Central memory CD8-positive, alpha-beta T cell (primary cell): ENCODE measurements around the gene MND1.
A peak's percentile ranks its signal among the peaks of the same experiment; 100 is the strongest.

ENCODE experiments used
- ATAC-seq: fragments of 150-1000 bp; cut with Tn5 transposase; replicated peaks from 2 replicates; pipeline ENCODE4 v1.10.0; 2022; ENCODE audit warnings: mild to moderate bottlenecking, moderate FRiP score, moderate number of reproducible peaks; ENCODE audit not compliant: poor library complexity, severe bottlenecking; ENCODE audit errors: extremely low read depth
- DNase-seq, 2 donors: peaks; one replicate each; pipeline ENCODE4 v3.0.0; 2021; ENCODE audit warnings: low spot score in 2 of 2
- H3K27ac Mint-ChIP-seq: one replicate; pipeline ENCODE4 v1.8.0; 2022; ENCODE audit warnings: low read depth, mild to moderate bottlenecking, moderate library complexity, mixed read lengths
- H3K27me3 Mint-ChIP-seq: one replicate; pipeline ENCODE4 v1.8.0; 2022; ENCODE audit warnings: mixed read lengths
- H3K36me3 Mint-ChIP-seq: one replicate; pipeline ENCODE4 v1.8.0; 2022; ENCODE audit warnings: mild to moderate bottlenecking, moderate library complexity, mixed read lengths; ENCODE audit not compliant: insufficient read depth
- H3K4me1 Mint-ChIP-seq: one replicate; pipeline ENCODE4 v1.8.0; 2022; ENCODE audit warnings: mixed read lengths
- H3K4me3 Mint-ChIP-seq: one replicate; pipeline ENCODE4 v1.8.0; 2022; ENCODE audit warnings: mild to moderate bottlenecking, moderate library complexity, mixed read lengths
- H3K9me3 Mint-ChIP-seq: one replicate; pipeline ENCODE4 v1.8.0; 2022; ENCODE audit warnings: mixed read lengths

The MND1 gene, protein sequence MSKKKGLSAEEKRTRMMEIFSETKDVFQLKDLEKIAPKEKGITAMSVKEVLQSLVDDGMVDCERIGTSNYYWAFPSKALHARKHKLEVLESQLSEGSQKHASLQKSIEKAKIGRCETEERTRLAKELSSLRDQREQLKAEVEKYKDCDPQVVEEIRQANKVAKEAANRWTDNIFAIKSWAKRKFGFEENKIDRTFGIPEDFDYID

DNA sequence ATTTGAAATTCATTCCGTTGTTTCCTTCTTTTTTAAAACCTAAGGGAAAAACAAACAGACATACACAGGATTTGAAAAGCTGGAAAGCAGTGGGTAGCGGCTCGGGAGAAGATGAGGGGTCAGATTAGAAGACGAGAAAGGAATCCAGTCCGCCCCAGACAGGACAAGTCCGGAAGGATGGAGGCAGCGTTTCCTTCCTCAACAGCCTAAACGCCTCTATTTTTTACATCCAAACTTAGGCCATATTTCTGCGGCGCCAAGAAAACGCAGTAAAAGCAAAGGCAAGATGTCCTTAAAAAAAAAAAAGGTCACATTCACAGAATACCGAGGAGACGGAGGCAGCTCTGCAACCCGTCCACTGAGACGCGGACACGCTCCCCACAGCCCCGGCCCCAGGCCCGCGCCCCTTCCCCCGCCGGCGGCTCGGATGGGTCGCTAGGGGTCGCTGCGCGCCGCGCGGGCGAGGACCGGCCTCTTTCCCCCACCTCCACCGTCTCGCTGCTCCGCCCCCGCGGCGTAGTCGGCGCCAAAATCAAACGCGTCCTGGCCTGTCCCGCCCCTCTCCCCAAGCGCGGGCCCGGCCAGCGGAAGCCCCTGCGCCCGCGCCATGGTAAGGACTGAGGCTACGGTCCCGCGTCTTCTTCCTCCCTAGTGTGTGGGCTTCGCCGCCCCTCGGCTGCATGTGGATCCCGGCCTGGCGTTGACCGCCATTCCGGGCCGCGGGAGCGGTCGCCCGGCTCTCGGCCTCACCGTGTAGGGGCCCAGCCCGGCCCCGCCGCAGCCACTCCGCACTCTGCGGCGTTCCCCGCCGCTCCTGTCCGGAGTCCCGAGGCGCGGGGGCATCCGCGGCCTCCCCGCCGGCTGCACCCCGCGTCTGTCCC lies at the start of gene MND1:
MND1 (plus strand) TSS at position 558 of the 881 bp plus-strand sequence; CDS start at position 608, 50 bp downstream.
- peak; percentile 91 for ATAC-seq
- peaks cover 3% of the 10 kb centered on the region for H3K36me3 Mint-ChIP-seq
- peak within 1 kb of the TSS; percentile 85 for H3K4me3 Mint-ChIP-seq
- no peaks in the 10 kb centered on the region for H3K9me3 Mint-ChIP-seq
- DNase-seq = peak; percentile 82 to 91
- H3K4me1 Mint-ChIP-seq = no peaks in the 10 kb centered on the region
- H3K27me3 Mint-ChIP-seq = peaks cover 26% of the 10 kb centered on the region
- H3K27ac Mint-ChIP-seq = no peak within 1 kb of the TSS

DNA sequence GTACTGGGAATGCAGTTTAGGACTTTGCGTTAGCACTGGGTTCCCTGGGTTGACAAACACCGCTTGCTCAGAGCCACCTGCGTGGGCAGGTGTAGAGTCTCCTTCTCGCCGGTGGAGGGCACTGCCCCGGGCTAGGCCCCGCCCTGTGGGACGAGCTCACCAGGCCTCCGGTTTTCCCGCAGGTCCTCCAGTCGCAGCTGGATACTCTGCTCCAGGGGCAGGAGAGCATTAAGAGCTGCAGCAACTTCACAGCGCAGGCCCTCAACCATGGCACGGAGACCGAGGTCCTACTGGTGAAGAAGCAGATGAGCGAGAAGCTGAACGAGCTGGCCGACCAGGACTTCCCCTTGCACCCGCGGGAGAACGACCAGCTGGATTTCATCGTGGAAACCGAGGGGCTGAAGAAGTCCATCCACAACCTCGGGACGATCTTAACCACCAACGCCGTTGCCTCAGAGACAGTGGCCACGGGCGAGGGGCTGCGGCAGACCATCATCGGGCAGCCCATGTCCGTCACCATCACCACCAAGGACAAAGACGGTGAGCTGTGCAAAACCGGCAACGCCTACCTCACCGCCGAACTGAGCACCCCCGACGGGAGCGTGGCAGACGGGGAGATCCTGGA lies 49.2 kb upstream of the MND1 start:
- Mint-ChIP-seq H3K4me1 (no peaks in the 10 kb centered on the region), H3K36me3 (no peaks in the 10 kb centered on the region), H3K9me3 (peaks cover 5% of the 10 kb centered on the region), H3K27ac (no peak overlapping the region), H3K4me3 (no peak overlapping the region), H3K27me3 (peaks cover 35% of the 10 kb centered on the region)
- ATAC-seq = no peak
- no peak for DNase-seq

DNA sequence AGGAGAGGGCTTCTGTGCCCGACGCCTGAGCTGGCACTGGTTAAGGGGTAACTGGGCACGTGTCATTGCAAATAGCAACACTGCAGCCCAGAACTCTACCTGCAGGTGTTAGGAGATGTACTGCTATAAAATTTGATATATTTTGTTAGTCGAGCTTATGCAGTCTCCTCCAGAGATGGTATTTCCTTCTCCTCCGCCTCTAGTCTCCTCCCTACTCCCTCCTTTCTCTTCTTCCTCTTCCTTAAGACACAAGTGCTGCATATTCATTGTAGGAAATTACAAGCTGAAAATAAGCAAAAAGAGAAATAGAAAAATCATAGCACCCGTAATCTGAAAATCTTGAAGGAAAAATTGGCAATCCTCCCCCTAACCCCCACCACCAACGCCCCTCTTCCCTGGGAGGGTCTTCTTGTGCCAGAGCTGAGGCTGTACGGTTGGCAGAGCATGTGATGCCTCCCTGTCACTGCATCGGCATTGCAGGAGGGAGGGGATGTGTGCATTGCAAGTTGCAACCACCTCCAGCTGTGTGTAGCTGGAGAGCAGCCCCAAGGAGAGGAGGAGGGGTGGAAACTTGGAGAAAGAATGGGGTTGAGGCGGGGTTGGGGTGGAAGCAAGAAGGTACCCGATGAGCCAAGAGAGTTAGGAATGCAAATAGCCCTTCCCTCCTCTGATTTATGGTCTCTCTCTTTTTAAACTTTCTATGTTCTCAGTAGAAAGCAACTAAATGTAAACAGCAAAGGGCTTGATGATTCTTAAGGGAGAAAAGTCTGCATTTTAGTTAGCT lies 48.3 kb upstream of the MND1 start:
- Mint-ChIP-seq H3K27ac (no peak overlapping the region), H3K27me3 (peaks cover 35% of the 10 kb centered on the region), H3K4me1 (no peaks in the 10 kb centered on the region), H3K4me3 (no peak overlapping the region), H3K9me3 (peaks cover 5% of the 10 kb centered on the region), H3K36me3 (no peaks in the 10 kb centered on the region)
- DNase-seq = no peak
- no peak for ATAC-seq

DNA sequence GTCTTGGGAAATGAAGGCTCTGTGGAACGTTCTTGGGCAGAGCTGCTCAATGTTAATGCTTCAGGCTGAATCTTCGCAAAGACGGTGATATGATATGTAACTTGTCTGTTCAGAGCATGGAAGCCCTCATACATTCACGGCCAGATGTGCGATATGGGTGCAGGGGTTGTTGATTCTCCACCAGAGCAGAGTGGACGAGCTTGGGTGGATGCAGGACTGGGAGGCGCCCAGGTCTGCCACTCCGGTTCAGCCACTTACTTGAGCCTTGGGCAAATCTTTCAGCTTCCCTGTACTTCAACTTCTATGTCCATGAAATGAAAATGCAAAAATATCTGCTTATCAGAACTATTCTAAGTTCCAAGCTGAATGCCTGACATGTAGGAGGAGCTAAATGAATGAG lies 47.4 kb upstream of the MND1 start:
- Mint-ChIP-seq H3K4me1 (no peaks in the 10 kb centered on the region), H3K9me3 (peaks cover 5% of the 10 kb centered on the region), H3K36me3 (no peaks in the 10 kb centered on the region), H3K27ac (no peak overlapping the region), H3K4me3 (no peak overlapping the region), H3K27me3 (peaks cover 44% of the 10 kb centered on the region)
- DNase-seq (no peak), ATAC-seq (no peak)

DNA sequence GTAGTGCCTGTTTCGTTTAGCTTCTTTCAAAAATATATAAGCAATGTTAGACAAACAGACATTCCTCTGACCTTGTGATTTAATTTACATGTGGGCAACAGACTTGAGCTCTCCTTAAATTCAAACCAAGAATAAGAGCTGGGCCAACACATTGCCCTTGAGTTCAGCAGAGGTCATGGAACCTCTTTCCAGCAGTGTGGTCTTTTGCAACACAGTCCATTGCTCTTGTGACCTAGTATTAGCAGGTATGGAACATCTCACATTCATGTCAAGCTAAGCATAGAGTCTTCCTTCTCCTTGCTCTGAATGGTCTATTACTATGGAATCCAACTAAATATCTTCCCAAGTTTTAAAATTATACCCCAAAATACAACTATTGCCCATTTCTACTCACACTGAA lies 33.7 kb upstream of the MND1 start:
- Mint-ChIP-seq H3K9me3 (no peaks in the 10 kb centered on the region), H3K27me3 (peaks cover 19% of the 10 kb centered on the region), H3K36me3 (no peaks in the 10 kb centered on the region), H3K27ac (no peak overlapping the region), H3K4me3 (no peak overlapping the region), H3K4me1 (no peaks in the 10 kb centered on the region)
- ATAC-seq (no peak), DNase-seq (no peak)

DNA sequence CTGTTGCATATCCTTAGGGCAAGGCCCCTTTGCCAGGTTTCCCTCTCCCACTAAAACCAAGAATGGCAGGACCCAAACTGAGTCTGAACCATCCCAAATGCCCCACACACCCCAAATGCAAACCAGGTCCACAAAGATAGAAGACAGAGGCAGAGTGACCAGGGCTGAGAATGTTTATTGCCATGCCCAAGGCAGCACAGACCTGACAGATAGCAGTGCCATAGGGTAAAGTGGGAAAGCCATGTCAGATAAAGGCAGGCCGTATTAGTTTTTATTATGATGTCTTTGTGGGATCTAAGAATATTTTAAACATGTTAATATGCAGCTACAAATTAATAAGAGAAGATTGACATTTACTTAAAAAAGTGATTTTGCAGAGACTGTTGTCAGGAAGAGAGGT lies 29.6 kb upstream of the MND1 start:
- Mint-ChIP-seq H3K9me3 (no peaks in the 10 kb centered on the region), H3K4me3 (no peak overlapping the region), H3K27ac (no peak overlapping the region), H3K36me3 (no peaks in the 10 kb centered on the region), H3K27me3 (peaks cover 13% of the 10 kb centered on the region), H3K4me1 (no peaks in the 10 kb centered on the region)
- ATAC-seq (no peak), DNase-seq (no peak)

DNA sequence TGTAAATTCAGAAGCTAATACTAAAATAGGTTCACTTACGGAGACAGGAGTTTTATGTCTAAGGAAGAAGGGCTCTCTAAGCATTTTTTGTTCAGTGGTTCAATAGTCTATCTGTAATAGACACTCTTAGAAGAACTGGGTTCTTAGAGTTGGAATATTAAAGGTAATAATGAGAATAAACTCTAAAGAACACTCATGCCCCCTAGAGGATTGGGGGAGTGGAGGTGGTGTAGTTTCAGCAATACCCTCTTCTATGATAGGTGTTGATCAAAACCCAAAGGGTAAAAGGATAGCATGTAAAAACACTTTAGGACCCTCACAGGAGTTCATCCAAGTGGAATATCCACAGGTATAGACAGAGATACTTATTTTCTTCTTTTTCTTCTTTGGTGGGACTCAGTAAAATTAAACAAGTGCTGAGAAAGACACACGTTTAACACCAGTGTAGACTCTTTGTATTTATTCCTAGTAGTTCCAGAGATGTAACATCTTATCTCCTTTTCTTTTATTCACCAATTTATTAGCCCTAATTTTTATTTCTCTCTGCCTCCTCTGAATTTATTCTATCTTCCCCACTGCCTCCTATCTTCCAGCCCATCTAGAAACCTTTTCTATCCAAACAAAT lies 25.7 kb upstream of the MND1 start:
- no peak overlapping the region for H3K4me3 Mint-ChIP-seq
- no peaks in the 10 kb centered on the region for H3K9me3 Mint-ChIP-seq
- no peak overlapping the region for H3K27ac Mint-ChIP-seq
- DNase-seq = no peak
- no peak for ATAC-seq
- no peaks in the 10 kb centered on the region for H3K4me1 Mint-ChIP-seq
- no peaks in the 10 kb centered on the region for H3K36me3 Mint-ChIP-seq
- peaks cover 28% of the 10 kb centered on the region for H3K27me3 Mint-ChIP-seq

DNA sequence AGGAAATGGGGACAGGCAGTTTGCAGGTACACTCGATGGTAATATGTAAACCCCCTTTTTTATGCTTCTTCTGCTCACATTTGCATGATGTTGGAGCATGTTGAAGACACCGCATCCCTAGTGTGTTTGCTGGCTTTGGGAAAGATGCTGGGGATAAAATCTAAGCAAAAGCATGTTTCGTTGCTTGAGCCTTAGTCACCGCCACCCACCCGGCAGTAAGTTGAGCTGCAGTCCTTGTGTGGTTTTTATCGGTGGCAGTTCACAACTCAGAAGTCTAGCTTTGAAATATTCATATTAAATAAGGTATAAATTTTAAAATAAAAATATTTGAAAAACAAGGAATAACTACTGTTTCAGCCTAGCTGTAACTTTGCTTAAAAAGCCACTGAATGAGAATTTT lies 21.7 kb upstream of the MND1 start:
- H3K4me3 Mint-ChIP-seq = no peak overlapping the region
- H3K36me3 Mint-ChIP-seq = no peaks in the 10 kb centered on the region
- no peak overlapping the region for H3K27ac Mint-ChIP-seq
- no peak for ATAC-seq
- H3K27me3 Mint-ChIP-seq = peaks cover 49% of the 10 kb centered on the region
- H3K4me1 Mint-ChIP-seq = no peaks in the 10 kb centered on the region
- no peak for DNase-seq
- H3K9me3 Mint-ChIP-seq = no peaks in the 10 kb centered on the region

DNA sequence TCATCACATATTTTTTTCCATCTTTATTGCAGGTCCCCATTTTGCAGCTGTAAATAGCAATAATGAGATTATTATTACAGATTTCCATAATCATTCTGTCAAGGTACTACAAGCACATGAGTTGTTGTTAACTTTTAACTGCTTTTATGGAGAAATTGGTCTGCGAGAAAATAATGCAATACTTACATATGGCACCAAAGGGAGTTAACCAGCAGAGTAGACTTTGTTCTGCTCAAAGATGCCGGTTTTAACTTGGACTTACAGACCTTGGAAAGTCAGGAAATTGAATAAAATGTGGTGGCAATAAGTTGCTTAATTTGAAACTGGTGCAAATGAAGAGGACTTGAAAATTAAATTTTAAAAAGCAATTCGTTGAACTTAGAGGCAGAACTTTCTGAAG lies 20.4 kb upstream of the MND1 start:
- DNase-seq (no peak), ATAC-seq (no peak)
- H3K27me3 Mint-ChIP-seq = peaks cover 52% of the 10 kb centered on the region

DNA sequence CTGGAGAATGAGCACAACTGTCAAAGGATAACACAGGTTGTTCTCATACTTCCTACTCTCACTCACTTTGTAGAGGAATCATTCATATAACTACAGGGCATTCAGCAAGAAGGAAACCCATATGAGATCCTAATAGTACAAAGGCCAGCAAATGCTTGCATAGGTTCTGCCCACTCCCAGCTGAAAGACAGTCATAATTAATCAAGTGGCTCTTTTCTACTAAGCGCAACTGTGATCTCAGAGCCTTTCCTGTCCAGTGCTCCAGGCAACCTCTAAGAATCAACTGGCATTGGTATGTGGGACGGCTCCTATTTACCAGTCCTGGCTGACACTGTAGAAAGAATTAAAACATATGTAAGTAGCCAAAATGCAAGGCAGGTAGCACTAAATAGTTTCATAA lies 18.9 kb upstream of the MND1 start:
- H3K27ac Mint-ChIP-seq = no peak overlapping the region
- peaks cover 52% of the 10 kb centered on the region for H3K27me3 Mint-ChIP-seq
- no peak overlapping the region for H3K4me3 Mint-ChIP-seq
- no peak for ATAC-seq
- H3K4me1 Mint-ChIP-seq = no peaks in the 10 kb centered on the region
- no peaks in the 10 kb centered on the region for H3K36me3 Mint-ChIP-seq
- no peaks in the 10 kb centered on the region for H3K9me3 Mint-ChIP-seq
- no peak for DNase-seq

More for the DNA sequence above, 20.4 kb upstream of the MND1 start:
- H3K27ac Mint-ChIP-seq = no peak overlapping the region
- H3K4me3 Mint-ChIP-seq = no peak overlapping the region
- H3K4me1 Mint-ChIP-seq = no peaks in the 10 kb centered on the region
- H3K9me3 Mint-ChIP-seq = no peaks in the 10 kb centered on the region
- no peaks in the 10 kb centered on the region for H3K36me3 Mint-ChIP-seq

DNA sequence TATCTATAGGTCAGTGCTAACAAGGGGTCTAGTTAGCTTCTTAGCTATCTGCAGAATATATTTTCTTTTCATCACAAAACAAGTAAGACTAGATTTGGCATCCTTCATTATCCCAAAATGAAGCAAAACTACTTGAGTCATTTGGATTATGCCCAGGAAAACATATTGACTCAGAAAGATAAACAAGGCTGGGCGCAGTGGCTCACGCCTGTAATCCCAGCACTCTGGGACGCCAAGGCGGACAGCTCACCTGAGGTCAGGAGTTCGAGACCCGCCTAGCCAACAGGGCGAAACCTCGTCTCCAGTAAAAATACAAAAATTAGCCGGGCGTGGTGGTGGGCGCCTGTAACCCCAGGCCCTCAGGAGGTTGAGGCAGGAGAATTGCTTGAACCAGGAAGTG lies 18.0 kb upstream of the MND1 start:
- Mint-ChIP-seq H3K9me3 (no peaks in the 10 kb centered on the region), H3K4me1 (no peaks in the 10 kb centered on the region), H3K27ac (no peak overlapping the region), H3K27me3 (peaks cover 52% of the 10 kb centered on the region), H3K36me3 (no peaks in the 10 kb centered on the region), H3K4me3 (no peak overlapping the region)
- DNase-seq (no peak), ATAC-seq (no peak)

DNA sequence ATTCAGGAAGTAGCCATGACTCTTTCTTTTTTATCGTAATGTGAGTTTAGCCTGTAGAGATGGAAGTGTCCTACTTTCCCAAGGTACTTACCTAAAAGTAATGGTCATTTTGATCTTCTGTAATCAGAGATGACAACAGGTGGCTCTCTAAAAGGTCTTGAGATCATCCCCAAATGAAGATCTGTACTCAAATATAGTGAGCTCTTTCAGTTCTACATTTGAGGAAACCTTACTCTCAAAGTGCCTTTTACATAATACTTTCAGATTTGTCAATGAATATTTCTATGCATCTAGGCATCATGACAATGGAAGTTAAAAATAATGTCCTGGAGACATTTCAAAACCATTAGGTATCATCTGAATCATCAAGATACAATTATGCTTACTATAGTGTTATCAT lies 17.2 kb upstream of the MND1 start:
- H3K27me3 Mint-ChIP-seq = peaks cover 52% of the 10 kb centered on the region
- DNase-seq = no peak
- H3K27ac Mint-ChIP-seq = no peak overlapping the region
- no peak for ATAC-seq
- H3K36me3 Mint-ChIP-seq = no peaks in the 10 kb centered on the region
- no peaks in the 10 kb centered on the region for H3K4me1 Mint-ChIP-seq
- no peaks in the 10 kb centered on the region for H3K9me3 Mint-ChIP-seq
- H3K4me3 Mint-ChIP-seq = no peak overlapping the region
